ENCODE data around the gene SUV39H2. TPM values are rescaled to one million over a fixed set of nuclear protein-coding genes. Genes with fewer than 3 reads are reported as not detected.

SUV39H2 gene
- total RNA-seq, 1 donor from 2014 or later, result not detected

DNA sequence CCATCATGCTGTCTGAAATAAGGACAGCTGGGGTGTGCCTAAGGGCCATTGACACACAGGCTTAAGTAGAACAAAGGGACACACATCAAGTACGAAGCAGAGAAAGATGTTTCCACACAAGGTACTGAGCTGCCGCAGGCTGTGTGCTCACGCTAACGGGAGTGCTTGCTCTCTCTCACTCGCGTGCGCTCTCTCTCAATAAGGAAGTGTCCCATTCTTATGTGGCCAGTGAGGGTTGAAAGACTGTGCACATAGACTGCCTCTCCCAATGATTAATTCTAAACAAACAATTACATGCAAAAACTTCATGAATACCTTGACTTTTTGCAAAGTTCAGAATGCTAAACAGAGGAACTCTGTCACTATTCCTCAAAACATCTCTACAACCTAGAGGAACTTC lies 45.3 kb downstream of the SUV39H2 start:
- H3K27me3 ChIP-seq, result no peaks in the 10 kb centered on the region
- peaks cover 59 to 77% of the 10 kb centered on the region in 2 donors for H3K36me3 ChIP-seq
- intact Hi-C loops (cut with DNase I), result no loop called here
- no peak for DNase-seq (ENCODE audit: low spot score in 2 of 2)
- H3K4me1 ChIP-seq, result no peaks in the 10 kb centered on the region
- H3K4me3 ChIP-seq, result no peak overlapping the region
- H3K9me3 ChIP-seq, result no peaks in the 10 kb centered on the region
- TF ChIP-seq, protein P1, sequence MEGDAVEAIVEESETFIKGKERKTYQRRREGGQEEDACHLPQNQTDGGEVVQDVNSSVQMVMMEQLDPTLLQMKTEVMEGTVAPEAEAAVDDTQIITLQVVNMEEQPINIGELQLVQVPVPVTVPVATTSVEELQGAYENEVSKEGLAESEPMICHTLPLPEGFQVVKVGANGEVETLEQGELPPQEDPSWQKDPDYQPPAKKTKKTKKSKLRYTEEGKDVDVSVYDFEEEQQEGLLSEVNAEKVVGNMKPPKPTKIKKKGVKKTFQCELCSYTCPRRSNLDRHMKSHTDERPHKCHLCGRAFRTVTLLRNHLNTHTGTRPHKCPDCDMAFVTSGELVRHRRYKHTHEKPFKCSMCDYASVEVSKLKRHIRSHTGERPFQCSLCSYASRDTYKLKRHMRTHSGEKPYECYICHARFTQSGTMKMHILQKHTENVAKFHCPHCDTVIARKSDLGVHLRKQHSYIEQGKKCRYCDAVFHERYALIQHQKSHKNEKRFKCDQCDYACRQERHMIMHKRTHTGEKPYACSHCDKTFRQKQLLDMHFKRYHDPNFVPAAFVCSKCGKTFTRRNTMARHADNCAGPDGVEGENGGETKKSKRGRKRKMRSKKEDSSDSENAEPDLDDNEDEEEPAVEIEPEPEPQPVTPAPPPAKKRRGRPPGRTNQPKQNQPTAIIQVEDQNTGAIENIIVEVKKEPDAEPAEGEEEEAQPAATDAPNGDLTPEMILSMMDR (IDR thresholded peaks at IDR 0.05), result no peak
- H3K27ac ChIP-seq, result no peak overlapping the region

DNA sequence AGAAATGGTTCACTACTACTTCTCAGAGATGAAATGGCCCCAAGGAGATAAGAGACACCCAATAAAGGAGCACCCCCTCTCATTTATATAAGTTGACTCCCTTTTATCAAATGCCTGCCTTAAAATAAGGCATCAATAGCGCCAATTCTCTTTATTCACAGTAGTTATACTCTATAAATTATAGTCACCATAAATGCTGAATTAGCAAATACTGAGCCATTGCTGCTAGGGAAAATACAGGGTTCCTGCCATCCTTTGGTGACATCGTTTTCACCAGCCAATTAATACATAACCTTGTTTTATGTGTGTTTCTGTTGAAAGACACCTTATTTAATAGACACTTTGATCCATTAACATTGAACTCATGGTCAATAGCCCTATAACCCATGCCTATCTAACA lies 46.6 kb downstream of the SUV39H2 start:
- intact Hi-C loops (cut with DNase I), result no loop called here
- Histone ChIP-seq H3K36me3 (peaks cover 59 to 71% of the 10 kb centered on the region in 2 donors), H3K4me1 (no peaks in the 10 kb centered on the region), H3K9me3 (no peaks in the 10 kb centered on the region), H3K27me3 (no peaks in the 10 kb centered on the region), H3K27ac (no peak overlapping the region), H3K4me3 (no peak overlapping the region)
- DNase-seq (ENCODE audit: low spot score in 2 of 2), result no peak
- TF ChIP-seq, protein P1 (IDR thresholded peaks at IDR 0.05), result no peak

DNA sequence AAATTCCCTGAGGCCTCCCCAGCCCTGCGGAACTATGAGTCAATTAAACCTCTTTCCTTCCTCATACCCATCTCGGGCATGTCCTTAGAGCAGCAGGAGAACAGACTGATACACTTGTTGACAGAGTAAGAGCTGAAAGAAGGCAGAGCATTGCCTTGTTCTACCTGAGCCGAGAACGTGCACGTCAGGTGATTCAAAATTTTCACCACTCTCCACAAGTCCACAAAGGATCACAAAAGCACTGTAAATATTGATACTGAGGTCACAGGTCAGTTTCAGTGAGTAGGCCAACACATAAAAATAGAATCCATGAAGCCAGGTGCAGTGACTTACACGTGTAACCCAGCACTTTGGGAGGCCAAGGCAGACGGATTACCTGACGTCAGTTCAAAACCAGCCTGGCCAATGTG lies 47.4 kb downstream of the SUV39H2 start:
- Histone ChIP-seq H3K27ac (no peak overlapping the region), H3K4me3 (no peak overlapping the region), H3K4me1 (no peaks in the 10 kb centered on the region), H3K9me3 (no peaks in the 10 kb centered on the region), H3K27me3 (no peaks in the 10 kb centered on the region), H3K36me3 (peaks cover 60 to 71% of the 10 kb centered on the region in 2 donors)
- DNase-seq (ENCODE audit: low spot score in 2 of 2), result no peak
- TF ChIP-seq, protein P1 (IDR thresholded peaks at IDR 0.05), result no peak
- intact Hi-C loops (cut with DNase I), result no loop called here

DNA sequence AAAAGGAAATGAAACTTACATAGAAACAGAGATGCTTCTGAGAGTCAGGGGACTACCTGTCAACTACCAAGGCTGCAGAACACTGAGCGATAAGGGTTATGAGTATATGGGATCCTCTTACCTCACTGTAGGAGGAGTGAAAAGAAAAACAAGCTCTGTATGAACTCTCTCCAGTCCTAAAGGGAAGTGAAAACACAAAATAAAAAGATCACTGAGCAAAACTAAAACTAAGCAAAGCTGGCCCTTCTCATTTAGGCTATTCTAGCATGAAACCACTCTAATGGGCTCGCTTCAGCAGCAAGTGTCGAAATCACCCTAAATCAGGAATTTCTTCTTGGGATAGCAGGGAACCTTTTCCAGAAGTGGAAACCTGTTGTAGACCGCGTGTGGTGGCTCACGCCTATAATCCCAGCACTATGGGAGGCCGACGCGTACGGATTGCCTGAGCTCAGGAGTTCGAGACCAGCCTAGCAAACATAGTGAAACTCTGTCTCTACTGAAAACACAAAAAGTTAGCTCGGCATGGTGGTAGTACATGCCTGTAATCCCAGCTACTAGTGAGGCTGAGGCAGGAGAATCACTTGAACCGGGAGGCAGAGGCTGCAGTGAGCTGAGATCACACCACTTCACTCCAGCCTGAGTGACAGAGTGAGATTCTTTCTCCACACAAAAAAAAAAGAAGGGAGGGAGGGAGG lies 48.2 kb downstream of the SUV39H2 start:
- DNase-seq (ENCODE audit: low spot score in 2 of 2), result no peak
- H3K27me3 ChIP-seq, result no peaks in the 10 kb centered on the region
- no peaks in the 10 kb centered on the region for H3K4me1 ChIP-seq
- no peaks in the 10 kb centered on the region for H3K9me3 ChIP-seq
- intact Hi-C loops (cut with DNase I), result no loop called here
- TF ChIP-seq, protein P1 (IDR thresholded peaks at IDR 0.05), result no peak
- peaks cover 57 to 71% of the 10 kb centered on the region in 2 donors for H3K36me3 ChIP-seq
- no peak overlapping the region for H3K27ac ChIP-seq
- H3K4me3 ChIP-seq, result no peak overlapping the region

DNA sequence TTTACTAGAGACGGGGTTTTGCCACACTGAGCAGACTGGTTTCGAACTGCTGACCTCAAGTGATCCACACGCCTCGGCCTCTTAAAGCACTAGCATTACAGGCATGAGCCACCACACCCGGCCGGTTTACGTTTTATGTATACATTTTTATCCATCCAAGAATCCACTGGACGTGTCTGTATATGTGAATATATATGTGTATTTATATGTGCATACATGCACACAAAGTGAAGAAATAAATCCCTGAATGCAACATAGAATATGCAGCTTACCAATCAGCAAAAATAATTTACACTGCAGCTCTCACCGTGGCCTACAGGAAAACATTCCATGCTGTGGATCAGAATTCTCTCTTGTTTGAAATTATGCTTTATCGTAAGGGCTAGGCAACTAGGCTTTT lies 51.9 kb downstream of the SUV39H2 start:
- TF ChIP-seq, protein P1 (IDR thresholded peaks at IDR 0.05), result no peak
- H3K4me1 ChIP-seq, result no peaks in the 10 kb centered on the region
- intact Hi-C loops (cut with DNase I), result no loop called here
- H3K4me3 ChIP-seq, result no peak overlapping the region
- no peaks in the 10 kb centered on the region for H3K9me3 ChIP-seq
- H3K27me3 ChIP-seq, result no peaks in the 10 kb centered on the region
- DNase-seq (ENCODE audit: low spot score in 2 of 2), result no peak
- no peak overlapping the region for H3K27ac ChIP-seq
- peaks cover 73 to 76% of the 10 kb centered on the region in 2 donors for H3K36me3 ChIP-seq
